ENCODE data around the gene STOML1.
"Not testable (repeated sequence)": the region's sequence is repeated elsewhere in the genome, so short reads cannot be mapped to it uniquely, and the experiment has no call there.

STOML1 gene

GRCh38 chr15:73986055-73986775 lies 5.9 kb downstream of the STOML1 start:
- no peak for DNase-seq

- no peak for DNase-seq
These were observed 6.8 kb downstream of the STOML1 start for GRCh38 chr15:73985101-73985873.

GRCh38 chr15:73984208-73984979 lies 7.7 kb downstream of the STOML1 start:
- no peak for DNase-seq

- DNase-seq = no peak
These were observed 8.3 kb downstream of the STOML1 start for GRCh38 chr15:73983773-73984172.

GRCh38 chr15:73983211-73983727 lies 8.8 kb downstream of the STOML1 start:
- no peak for DNase-seq

- no peak for DNase-seq
These were observed 9.7 kb downstream of the STOML1 start for GRCh38 chr15:73982222-73982962.

GRCh38 chr15:73981761-73982221 lies 10.3 kb downstream of the STOML1 start:
- no peak for DNase-seq

GRCh38 chr15:73979636-73980035 lies 12.5 kb downstream of the STOML1 start:
- DNase-seq = no peak

- DNase-seq = no peak
These were observed 13.2 kb downstream of the STOML1 start for GRCh38 chr15:73978896-73979295.

GRCh38 chr15:73975440-73976125 lies 16.5 kb downstream of the STOML1 start:
- not testable (repeated sequence) for DNase-seq

GRCh38 chr15:73973683-73974200 lies 18.4 kb downstream of the STOML1 start:
- not testable (repeated sequence) for DNase-seq

GRCh38 chr15:73972984-73973682 lies 19.0 kb downstream of the STOML1 start:
- DNase-seq = peak; percentile 28

GRCh38 chr15:73969151-73969759 lies 22.8 kb downstream of the STOML1 start:
- DNase-seq = no peak

- DNase-seq = no peak
These were observed 23.6 kb downstream of the STOML1 start for GRCh38 chr15:73968461-73968860.

GRCh38 chr15:73965758-73966113 lies 26.4 kb downstream of the STOML1 start:
- no peak for DNase-seq

GRCh38 chr15:73965094-73965757 lies 26.9 kb downstream of the STOML1 start:
- no peak for DNase-seq

GRCh38 chr15:73964736-73965093 lies 27.4 kb downstream of the STOML1 start:
- peak; percentile 27 for DNase-seq

GRCh38 chr15:73962433-73962832 lies 29.7 kb downstream of the STOML1 start:
- DNase-seq = no peak

GRCh38 chr15:73960472-73961070 lies 31.5 kb downstream of the STOML1 start:
- not testable (repeated sequence) for DNase-seq

GRCh38 chr15:73959801-73960200 lies 32.3 kb downstream of the STOML1 start:
- no peak for DNase-seq
